Endothelial cell of umbilical vein (primary cell): ENCODE measurements around the gene MAP4K4. TPM values are rescaled to one million over a fixed set of nuclear protein-coding genes. Genes with fewer than 3 reads are reported as not detected.

Experiments used
- BruUV-seq: library from RNA; stranded (reverse); fragments of 400-500 nt; replicated peaks from 2 replicates; lab custom pipeline; 2021; lab: Mats Ljungman, UMichigan
- CTCF ChIA-PET: fragments of 300-600, 350-600 bp; sonication (Branson Sonifier 250); formaldehyde crosslinking; loops from one replicate; lab custom pipeline; 2021; ENCODE audit warnings: antibody characterized with exemption, inconsistent platforms; lab: Charles Lee
- POLR2A ChIA-PET: fragments of 300-600, 350-600 bp; sonication (Branson Sonifier 250); formaldehyde crosslinking; loops from one replicate; lab custom pipeline; 2021; ENCODE audit warnings: antibody characterized with exemption, inconsistent platforms; lab: Charles Lee
- DNase-seq: peaks from one replicate; pipeline ENCODE4 v3.0.0-alpha.2; 2011; ENCODE audit warnings: low read depth, low spot score
- FAIRE-seq: peaks from 2 replicates; lab custom pipeline; 2011; peaks lifted over from hg19 to GRCh38; lab: Jason Lieb, UNC
- H2AFZ ChIP-seq: 2 replicates; pipeline ENCODE4 v1.6.0; 2012; ENCODE audit warnings: low read depth, low read length, control low read depth, inconsistent platforms
- H3K27ac ChIP-seq: 2 replicates; pipeline ENCODE4 v1.5.1; 2011; ENCODE audit warnings: low read depth, mild to moderate bottlenecking, control low read depth, low read length, moderate library complexity; ENCODE audit not compliant: insufficient read depth
- H3K27me3 ChIP-seq, 2 experiments: 2 replicates each; pipeline versions ENCODE4 v1.6.0 to v1.6.1; 2011; ENCODE audit warnings: low read length in 2 of 2, mixed read lengths in 1 of 2; ENCODE audit not compliant: control insufficient read depth in 2 of 2, insufficient read depth in 2 of 2
- H3K36me3 ChIP-seq, 2 experiments: 2 replicates in 1 of 2; 3 replicates in 1 of 2; pipeline ENCODE4 v1.5.1; 2011; ENCODE audit warnings: low read length in 2 of 2, mild to moderate bottlenecking in 1 of 2, moderate library complexity in 1 of 2; ENCODE audit not compliant: control insufficient read depth in 2 of 2, insufficient read depth in 2 of 2; ENCODE audit errors: extremely low read depth in 1 of 2
- H3K4me1 ChIP-seq: 3 replicates; pipeline ENCODE4 v1.5.1; 2011; ENCODE audit warnings: mild to moderate bottlenecking, low read length; ENCODE audit not compliant: control insufficient read depth, insufficient read depth; ENCODE audit errors: extremely low read depth
- H3K4me2 ChIP-seq: 2 replicates; pipeline ENCODE4 v1.6.1; 2011; ENCODE audit warnings: low read length, control low read depth, mixed read lengths; ENCODE audit not compliant: insufficient read depth
- H3K4me3 ChIP-seq, 3 experiments: fragments of 200-600 bp in 1 of 3; sonication (generic), shearing (Covaris generic) in 1 of 3; replicated peaks in 1 of 3; 2 replicates each; pipeline ENCODE4 v1.5.1; 2011 to 2016; ENCODE audit warnings: control low read depth in 3 of 3, low read length in 3 of 3, mild to moderate bottlenecking in 2 of 3, inconsistent platforms in 1 of 3, low read depth in 1 of 3, moderate library complexity in 1 of 3; ENCODE audit not compliant: insufficient read depth in 1 of 3
- H3K79me2 ChIP-seq: 2 replicates; pipeline ENCODE4 v1.6.0; 2012; ENCODE audit warnings: low read length, inconsistent platforms; ENCODE audit not compliant: control insufficient read depth, insufficient read depth
- H3K9ac ChIP-seq: replicated peaks from 2 replicates; pipeline ENCODE3; 2011; ENCODE audit warnings: low read length, control low read depth; ENCODE audit not compliant: insufficient read depth; ENCODE audit errors: extremely low read depth
- H3K9me1 ChIP-seq: replicated peaks from 3 replicates; pipeline ENCODE4 v1.6.0; 2011; ENCODE audit warnings: mild to moderate bottlenecking, low read length; ENCODE audit not compliant: control insufficient read depth, insufficient read depth; ENCODE audit errors: extremely low read depth
- H3K9me3 ChIP-seq: replicated peaks from 2 replicates; pipeline ENCODE4 v1.5.1; 2012; ENCODE audit warnings: low read length, inconsistent platforms; ENCODE audit not compliant: control insufficient read depth, insufficient read depth
- H4K20me1 ChIP-seq: replicated peaks from 2 replicates; pipeline ENCODE3; 2011; ENCODE audit warnings: mild to moderate bottlenecking, low read length; ENCODE audit not compliant: control insufficient read depth, insufficient read depth; ENCODE audit errors: extremely low read depth
- EZH2 ChIP-seq: IDR thresholded peaks from 2 replicates; pipeline ENCODE4 v1.6.1; 2012; ENCODE audit warnings: borderline replicate concordance, low read depth, mild to moderate bottlenecking, moderate library complexity, low read length, inconsistent platforms; ENCODE audit not compliant: severe bottlenecking
- GATA2 ChIP-seq: IDR thresholded peaks from 2 replicates; pipeline ENCODE4 v1.7.0; 2011; ENCODE audit warnings: low read depth, mild to moderate bottlenecking, moderate library complexity, mixed read lengths, low read length; ENCODE audit not compliant: insufficient read length, insufficient read depth
- MAX ChIP-seq: IDR thresholded peaks from 2 replicates; pipeline ENCODE4 v1.6.1; 2011; ENCODE audit not compliant: insufficient read depth, insufficient read length
- POLR2A ChIP-seq: IDR thresholded peaks from 2 replicates; pipeline ENCODE4 v1.6.1; 2012; ENCODE audit warnings: low read depth, mild to moderate bottlenecking, control low read depth, low read length
- dilution Hi-C: fragments of 300-500 bp; cut with MboI; formaldehyde crosslinking; loops from one replicate; pipeline ENCODE4 v1.15.0; 2019; ENCODE audit warnings: low sequenced_read_pairs; ENCODE audit not compliant: extremely low pct_ligation_motif_present
- intact Hi-C: fragments of 100-400 bp; cut with micrococcal nuclease; formaldehyde crosslinking; loops from one replicate; pipeline ENCODE4 v1.10.0; 2022
- polyA plus RNA-seq, 4 experiments: library from polyadenylated mRNA; depleted of rRNA in 3 of 4; stranded (reverse) in 3 of 4; unstranded in 1 of 4; fragments of >200 nt; gene quantifications; 2 replicates each; pipeline versions ENCODE4 v1.2.1 to v1.2.3, GENCODE V29; 2011 to 2012; ENCODE audit warnings: missing spikeins in 1 of 4
- total RNA-seq: library from RNA; stranded (reverse); gene quantifications from 2 replicates; pipeline ENCODE4 v1.2.3, GENCODE V29; 2021

MAP4K4 gene
- total and polyA plus RNA-seq, 2 donors (not counting 3 experiments of a cell fraction or from before 2014, with no cell fraction given), result 79.4 to 269 TPM

- Histone ChIP-seq H3K9me1 (no peaks in the 10 kb centered on the region), H4K20me1 (no peaks in the 10 kb centered on the region), H2AFZ (no peak overlapping the region), H3K27ac (no peak overlapping the region), H3K79me2 (peaks cover 14% of the 10 kb centered on the region), H3K9me3 (no peaks in the 10 kb centered on the region), H3K36me3 (no peaks in the 10 kb centered on the region), H3K4me3 (no peak overlapping the region), H3K27me3 (peaks cover 0 to 2% of the 10 kb centered on the region in 2 experiments), H3K4me2 (no peak overlapping the region), H3K4me1 (peaks cover 6% of the 10 kb centered on the region), H3K9ac (no peak overlapping the region)
- FAIRE-seq (no peak), DNase-seq (no peak)
- no TSS peak for BruUV-seq
- CTCF ChIA-PET, result no interaction called here
- POLR2A ChIA-PET, result interaction anchor here (0.7 kb wide), 1 partner anchor 478 kb away, joined by 7 read pairs; no protein-coding TSS in a partner anchor
- TF ChIP-seq EZH2, result no peak
- no peak for TF ChIP-seq MAX
- no peak for TF ChIP-seq POLR2A
- intact Hi-C loops (loop anchor here (10.0 kb wide), 1 partner anchor 139 kb away; no protein-coding TSS in a partner anchor), dilution Hi-C loops (no loop called here)
These were observed 3.4 kb upstream of the MAP4K4 start for GRCh38 chr2:101693991-101694588.

- FAIRE-seq, result no peak
- no peaks in the 10 kb centered on the region for H3K9me3 ChIP-seq
- H3K4me2 ChIP-seq, result peak overlapping the region; percentile 41
- no peaks in the 10 kb centered on the region for H3K36me3 ChIP-seq
- BruUV-seq, result TSS peak; percentile 46
- peak overlapping the region; percentile 88 for H3K9ac ChIP-seq
- H3K4me3 ChIP-seq, result peak overlapping the region; percentile 46 to 55 (median 55)
- ChIA-PET CTCF (interaction anchor here (0.5 to 1.8 kb wide), 24 partner anchors 8 to 355 kb away, joined by 3 to 17 read pairs (median 4); no protein-coding TSS in a partner anchor), POLR2A (interaction anchor here (0.6 to 2.2 kb wide), 7 partner anchors 10 to 179 kb away, joined by 3 to 13 read pairs (median 4); no protein-coding TSS in a partner anchor)
- intact Hi-C loops (loop anchor here (1.0 to 10.0 kb wide), 5 partner anchors 61 to 611 kb away; no protein-coding TSS in a partner anchor), dilution Hi-C loops (no loop called here)
- H3K27ac ChIP-seq, result peak overlapping the region; percentile 68
- H3K27me3 ChIP-seq, result peaks cover 0 to 2% of the 10 kb centered on the region in 2 experiments
- no peaks in the 10 kb centered on the region for H3K9me1 ChIP-seq
- peaks cover 8% of the 10 kb centered on the region for H4K20me1 ChIP-seq
- peaks cover 38% of the 10 kb centered on the region for H3K79me2 ChIP-seq
- peak overlapping the region; percentile 45 for H2AFZ ChIP-seq
- TF ChIP-seq GATA2 (no peak), MAX (no peak), EZH2 (peak; percentile 57)
- peaks cover 19% of the 10 kb centered on the region for H3K4me1 ChIP-seq
- DNase-seq, result peak; percentile 11
These were observed 1.0 kb upstream of the MAP4K4 start for GRCh38 chr2:101696272-101697123.
